ENCODE results near the gene HIVEP3.

The HIVEP3 gene

DNA sequence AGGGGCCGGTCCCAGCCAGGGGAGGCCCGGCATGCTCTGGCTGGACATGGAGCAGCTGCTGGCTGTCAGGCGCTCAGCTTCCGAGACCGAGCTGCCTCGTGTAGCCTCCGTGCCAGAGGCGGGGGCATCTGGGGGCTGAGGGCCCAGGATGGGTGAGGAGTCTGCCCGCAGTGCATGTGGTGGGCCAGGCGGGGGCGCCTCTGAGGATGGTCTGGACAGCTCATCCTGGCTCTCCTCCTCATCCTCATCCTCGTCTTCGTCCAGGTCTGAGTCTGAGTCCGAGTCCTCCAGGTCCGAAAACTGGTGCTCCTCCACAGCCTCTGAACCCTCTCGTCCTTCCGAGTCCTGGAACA lies 405.4 kb downstream of the HIVEP3 start:
- Histone ChIP-seq H3K27ac (ENCODE audit: extremely low read depth, low read depth, low read length) (no peak overlapping the region), H3K9me3 (ENCODE audit: control insufficient read depth, insufficient read depth, low read depth, low read length) (no peaks in the 10 kb centered on the region), H3K36me3 (ENCODE audit: control insufficient read depth in 2 of 2, insufficient read depth in 1 of 2, low read length in 2 of 2) (no peaks in the 10 kb centered on the region), H3K4me3 (ENCODE audit: low read depth, low read length) (no peak overlapping the region), H3K4me1 (ENCODE audit: control insufficient read depth, insufficient read depth, low read length) (no peaks in the 10 kb centered on the region)
- no peak for TF ChIP-seq ZNF624 (tag by site-specific recombination; IDR thresholded peaks at IDR 0.05)
- TF ChIP-seq, protein P1, sequence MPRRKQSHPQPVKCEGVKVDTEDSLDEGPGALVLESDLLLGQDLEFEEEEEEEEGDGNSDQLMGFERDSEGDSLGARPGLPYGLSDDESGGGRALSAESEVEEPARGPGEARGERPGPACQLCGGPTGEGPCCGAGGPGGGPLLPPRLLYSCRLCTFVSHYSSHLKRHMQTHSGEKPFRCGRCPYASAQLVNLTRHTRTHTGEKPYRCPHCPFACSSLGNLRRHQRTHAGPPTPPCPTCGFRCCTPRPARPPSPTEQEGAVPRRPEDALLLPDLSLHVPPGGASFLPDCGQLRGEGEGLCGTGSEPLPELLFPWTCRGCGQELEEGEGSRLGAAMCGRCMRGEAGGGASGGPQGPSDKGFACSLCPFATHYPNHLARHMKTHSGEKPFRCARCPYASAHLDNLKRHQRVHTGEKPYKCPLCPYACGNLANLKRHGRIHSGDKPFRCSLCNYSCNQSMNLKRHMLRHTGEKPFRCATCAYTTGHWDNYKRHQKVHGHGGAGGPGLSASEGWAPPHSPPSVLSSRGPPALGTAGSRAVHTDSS (tag by site-specific recombination; IDR thresholded peaks at IDR 0.05) = peak; percentile 79
- ChIA-PET POLR2A (no interaction called here), CTCF (interaction anchor here (0.7 to 2.1 kb wide), 14 partner anchors 9 to 522 kb away, joined by 3 to 10 read pairs (median 3); no protein-coding TSS in a partner anchor)

DNA sequence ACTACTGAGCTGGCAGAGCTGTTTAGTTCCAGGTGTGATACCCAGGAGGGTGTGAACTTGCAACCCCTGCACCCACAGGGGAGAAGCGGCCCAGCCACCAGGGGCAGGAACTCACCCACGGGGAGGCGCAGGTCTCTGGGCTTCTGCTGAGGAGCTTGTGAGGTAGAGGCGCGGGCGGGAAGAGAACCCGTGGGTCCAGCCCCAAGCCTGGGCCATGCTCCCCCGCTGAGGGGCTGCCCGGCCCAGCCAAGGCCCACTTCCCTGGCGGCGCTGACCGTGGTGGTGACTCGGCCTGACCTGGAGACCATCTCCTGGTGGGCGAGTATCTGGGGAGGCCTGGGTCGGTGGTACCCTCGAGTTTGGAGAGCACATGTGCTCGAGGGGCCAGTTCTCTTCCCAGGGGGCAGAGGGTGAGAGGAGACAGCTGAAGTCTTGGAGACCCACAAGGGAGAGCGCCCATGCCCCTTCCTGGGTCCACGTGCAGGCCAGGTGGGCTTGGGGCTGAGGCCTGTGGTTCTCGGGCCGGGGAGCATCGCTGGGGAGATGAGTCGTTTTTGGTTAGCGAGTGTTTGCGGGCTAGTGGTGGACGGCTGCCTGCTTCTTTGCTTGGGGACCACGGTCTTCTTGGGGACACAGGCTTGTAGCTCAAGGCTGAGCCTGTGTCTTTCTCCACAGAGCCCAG lies 405.9 kb downstream of the HIVEP3 start:
- Histone ChIP-seq H3K4me1 (ENCODE audit: control insufficient read depth, insufficient read depth, low read length) (no peaks in the 10 kb centered on the region), H3K27ac (ENCODE audit: extremely low read depth, low read depth, low read length) (no peak overlapping the region), H3K4me3 (ENCODE audit: low read depth, low read length) (no peak overlapping the region), H3K36me3 (ENCODE audit: control insufficient read depth in 2 of 2, insufficient read depth in 1 of 2, low read length in 2 of 2) (no peaks in the 10 kb centered on the region), H3K9me3 (ENCODE audit: control insufficient read depth, insufficient read depth, low read depth, low read length) (no peaks in the 10 kb centered on the region)
- TF ChIP-seq ZNF792 (tag by site-specific recombination; IDR thresholded peaks at IDR 0.05) (no peak), KLF16 (tag by site-specific recombination; IDR thresholded peaks at IDR 0.05) (no peak), ZIC2 (tag by site-specific recombination; IDR thresholded peaks at IDR 0.05) (no peak), TCF7L2 (IDR thresholded peaks at IDR 0.05; ENCODE audit: borderline replicate concordance, low read depth, low read length) (no peak), ZBTB21 (tag by site-specific recombination; IDR thresholded peaks at IDR 0.05) (no peak), ZNF416 (tag by site-specific recombination; IDR thresholded peaks at IDR 0.05) (no peak), ZBTB8A (tag by site-specific recombination; IDR thresholded peaks at IDR 0.05) (no peak), ZNF701 (tag by site-specific recombination; IDR thresholded peaks at IDR 0.05) (no peak), ZNF274 (IDR thresholded peaks at IDR 0.05; ENCODE audit: low read length) (no peak), ZNF274 (tag by site-specific recombination; IDR thresholded peaks at IDR 0.05; ENCODE audit: borderline replicate concordance) (no peak), ZNF248 (tag by site-specific recombination; IDR thresholded peaks at IDR 0.05) (no peak), ZBTB48 (tag by site-specific recombination; IDR thresholded peaks at IDR 0.05) (no peak)
- TF ChIP-seq, protein P2, sequence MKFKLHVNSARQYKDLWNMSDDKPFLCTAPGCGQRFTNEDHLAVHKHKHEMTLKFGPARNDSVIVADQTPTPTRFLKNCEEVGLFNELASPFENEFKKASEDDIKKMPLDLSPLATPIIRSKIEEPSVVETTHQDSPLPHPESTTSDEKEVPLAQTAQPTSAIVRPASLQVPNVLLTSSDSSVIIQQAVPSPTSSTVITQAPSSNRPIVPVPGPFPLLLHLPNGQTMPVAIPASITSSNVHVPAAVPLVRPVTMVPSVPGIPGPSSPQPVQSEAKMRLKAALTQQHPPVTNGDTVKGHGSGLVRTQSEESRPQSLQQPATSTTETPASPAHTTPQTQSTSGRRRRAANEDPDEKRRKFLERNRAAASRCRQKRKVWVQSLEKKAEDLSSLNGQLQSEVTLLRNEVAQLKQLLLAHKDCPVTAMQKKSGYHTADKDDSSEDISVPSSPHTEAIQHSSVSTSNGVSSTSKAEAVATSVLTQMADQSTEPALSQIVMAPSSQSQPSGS (tag by site-specific recombination; IDR thresholded peaks at IDR 0.05; ENCODE audit: low read depth) = no peak
- TF ChIP-seq, protein P3, sequence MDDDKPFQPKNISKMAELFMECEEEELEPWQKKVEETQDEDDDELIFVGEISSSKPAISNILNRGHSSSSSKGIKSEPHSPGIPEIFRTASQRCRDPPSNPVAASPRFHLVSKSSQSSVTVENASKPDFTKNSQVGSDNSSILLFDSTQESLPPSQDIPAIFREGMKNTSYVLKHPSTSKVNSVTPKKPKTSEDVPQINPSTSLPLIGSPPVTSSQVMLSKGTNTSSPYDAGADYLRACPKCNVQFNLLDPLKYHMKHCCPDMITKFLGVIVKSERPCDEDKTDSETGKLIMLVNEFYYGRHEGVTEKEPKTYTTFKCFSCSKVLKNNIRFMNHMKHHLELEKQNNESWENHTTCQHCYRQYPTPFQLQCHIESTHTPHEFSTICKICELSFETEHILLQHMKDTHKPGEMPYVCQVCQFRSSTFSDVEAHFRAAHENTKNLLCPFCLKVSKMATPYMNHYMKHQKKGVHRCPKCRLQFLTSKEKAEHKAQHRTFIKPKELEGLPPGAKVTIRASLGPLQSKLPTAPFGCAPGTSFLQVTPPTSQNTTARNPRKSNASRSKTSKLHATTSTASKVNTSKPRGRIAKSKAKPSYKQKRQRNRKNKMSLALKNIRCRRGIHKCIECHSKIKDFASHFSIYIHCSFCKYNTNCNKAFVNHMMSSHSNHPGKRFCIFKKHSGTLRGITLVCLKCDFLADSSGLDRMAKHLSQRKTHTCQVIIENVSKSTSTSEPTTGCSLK (tag by site-specific recombination; IDR thresholded peaks at IDR 0.05) = no peak
- TF ChIP-seq, protein P4, sequence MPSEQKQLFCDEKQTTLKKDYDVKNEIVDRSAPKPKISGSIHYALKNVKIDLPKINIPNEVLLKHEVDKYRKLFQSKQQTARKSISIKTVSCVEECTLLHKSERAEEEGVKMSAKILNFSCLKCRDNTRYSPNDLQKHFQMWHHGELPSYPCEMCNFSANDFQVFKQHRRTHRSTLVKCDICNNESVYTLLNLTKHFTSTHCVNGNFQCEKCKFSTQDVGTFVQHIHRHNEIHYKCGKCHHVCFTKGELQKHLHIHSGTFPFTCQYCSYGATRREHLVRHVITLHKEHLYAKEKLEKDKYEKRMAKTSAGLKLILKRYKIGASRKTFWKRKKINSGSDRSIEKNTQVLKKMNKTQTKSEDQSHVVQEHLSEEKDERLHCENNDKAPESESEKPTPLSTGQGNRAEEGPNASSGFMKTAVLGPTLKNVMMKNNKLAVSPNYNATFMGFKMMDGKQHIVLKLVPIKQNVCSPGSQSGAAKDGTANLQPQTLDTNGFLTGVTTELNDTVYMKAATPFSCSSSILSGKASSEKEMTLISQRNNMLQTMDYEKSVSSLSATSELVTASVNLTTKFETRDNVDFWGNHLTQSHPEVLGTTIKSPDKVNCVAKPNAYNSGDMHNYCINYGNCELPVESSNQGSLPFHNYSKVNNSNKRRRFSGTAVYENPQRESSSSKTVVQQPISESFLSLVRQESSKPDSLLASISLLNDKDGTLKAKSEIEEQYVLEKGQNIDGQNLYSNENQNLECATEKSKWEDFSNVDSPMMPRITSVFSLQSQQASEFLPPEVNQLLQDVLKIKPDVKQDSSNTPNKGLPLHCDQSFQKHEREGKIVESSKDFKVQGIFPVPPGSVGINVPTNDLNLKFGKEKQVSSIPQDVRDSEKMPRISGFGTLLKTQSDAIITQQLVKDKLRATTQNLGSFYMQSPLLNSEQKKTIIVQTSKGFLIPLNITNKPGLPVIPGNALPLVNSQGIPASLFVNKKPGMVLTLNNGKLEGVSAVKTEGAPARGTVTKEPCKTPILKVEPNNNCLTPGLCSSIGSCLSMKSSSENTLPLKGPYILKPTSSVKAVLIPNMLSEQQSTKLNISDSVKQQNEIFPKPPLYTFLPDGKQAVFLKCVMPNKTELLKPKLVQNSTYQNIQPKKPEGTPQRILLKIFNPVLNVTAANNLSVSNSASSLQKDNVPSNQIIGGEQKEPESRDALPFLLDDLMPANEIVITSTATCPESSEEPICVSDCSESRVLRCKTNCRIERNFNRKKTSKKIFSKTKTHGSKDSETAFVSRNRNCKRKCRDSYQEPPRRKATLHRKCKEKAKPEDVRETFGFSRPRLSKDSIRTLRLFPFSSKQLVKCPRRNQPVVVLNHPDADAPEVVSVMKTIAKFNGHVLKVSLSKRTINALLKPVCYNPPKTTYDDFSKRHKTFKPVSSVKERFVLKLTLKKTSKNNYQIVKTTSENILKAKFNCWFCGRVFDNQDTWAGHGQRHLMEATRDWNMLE (tag by site-specific recombination; conservative IDR thresholded peaks at IDR 0.05; ENCODE audit: low read depth) = no peak
- TF ChIP-seq, protein P5, sequence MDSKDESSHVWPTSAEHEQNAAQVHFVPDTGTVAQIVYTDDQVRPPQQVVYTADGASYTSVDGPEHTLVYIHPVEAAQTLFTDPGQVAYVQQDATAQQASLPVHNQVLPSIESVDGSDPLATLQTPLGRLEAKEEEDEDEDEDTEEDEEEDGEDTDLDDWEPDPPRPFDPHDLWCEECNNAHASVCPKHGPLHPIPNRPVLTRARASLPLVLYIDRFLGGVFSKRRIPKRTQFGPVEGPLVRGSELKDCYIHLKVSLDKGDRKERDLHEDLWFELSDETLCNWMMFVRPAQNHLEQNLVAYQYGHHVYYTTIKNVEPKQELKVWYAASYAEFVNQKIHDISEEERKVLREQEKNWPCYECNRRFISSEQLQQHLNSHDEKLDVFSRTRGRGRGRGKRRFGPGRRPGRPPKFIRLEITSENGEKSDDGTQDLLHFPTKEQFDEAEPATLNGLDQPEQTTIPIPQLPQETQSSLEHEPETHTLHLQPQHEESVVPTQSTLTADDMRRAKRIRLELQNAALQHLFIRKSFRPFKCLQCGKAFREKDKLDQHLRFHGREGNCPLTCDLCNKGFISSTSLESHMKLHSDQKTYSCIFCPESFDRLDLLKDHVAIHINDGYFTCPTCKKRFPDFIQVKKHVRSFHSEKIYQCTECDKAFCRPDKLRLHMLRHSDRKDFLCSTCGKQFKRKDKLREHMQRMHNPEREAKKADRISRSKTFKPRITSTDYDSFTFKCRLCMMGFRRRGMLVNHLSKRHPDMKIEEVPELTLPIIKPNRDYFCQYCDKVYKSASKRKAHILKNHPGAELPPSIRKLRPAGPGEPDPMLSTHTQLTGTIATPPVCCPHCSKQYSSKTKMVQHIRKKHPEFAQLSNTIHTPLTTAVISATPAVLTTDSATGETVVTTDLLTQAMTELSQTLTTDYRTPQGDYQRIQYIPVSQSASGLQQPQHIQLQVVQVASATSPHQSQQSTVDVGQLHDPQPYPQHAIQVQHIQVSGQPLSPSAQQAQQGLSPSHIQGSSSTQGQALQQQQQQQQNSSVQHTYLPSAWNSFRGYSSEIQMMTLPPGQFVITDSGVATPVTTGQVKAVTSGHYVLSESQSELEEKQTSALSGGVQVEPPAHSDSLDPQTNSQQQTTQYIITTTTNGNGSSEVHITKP (tag by site-specific recombination; IDR thresholded peaks at IDR 0.05) = no peak
- TF ChIP-seq, protein P6, sequence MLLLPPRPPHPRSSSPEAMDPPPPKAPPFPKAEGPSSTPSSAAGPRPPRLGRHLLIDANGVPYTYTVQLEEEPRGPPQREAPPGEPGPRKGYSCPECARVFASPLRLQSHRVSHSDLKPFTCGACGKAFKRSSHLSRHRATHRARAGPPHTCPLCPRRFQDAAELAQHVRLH (tag by site-specific recombination; IDR thresholded peaks at IDR 0.05) = no peak
- POLR2A ChIA-PET = no interaction called here
- CTCF ChIA-PET = interaction anchor here (0.7 to 2.1 kb wide), 15 partner anchors 8 to 522 kb away, joined by 3 to 10 read pairs (median 4); no protein-coding TSS in a partner anchor

Data from HEK293 (cell line).